Choroid plexus epithelial cell (primary cell): ENCODE data around the gene OR52E1.

Experiments
- DNase-seq: peaks from one replicate; pipeline ENCODE4 v3.0.0-alpha.2; 2010; ENCODE audit warnings: low read depth
- H3K4me3 ChIP-seq: 2 replicates; pipeline ENCODE4 v1.5.1; 2011; ENCODE audit warnings: low read depth, mild to moderate bottlenecking, control low read depth, low read length, moderate library complexity
- TF ChIP-seq, protein P1 (sequence below): conservative IDR thresholded peaks from 2 replicates; pipeline ENCODE4 v1.5.1; 2011; ENCODE audit warnings: low read depth, mild to moderate bottlenecking, control low read depth, inconsistent platforms, low read length, moderate library complexity

OR52E1 gene

DNA sequence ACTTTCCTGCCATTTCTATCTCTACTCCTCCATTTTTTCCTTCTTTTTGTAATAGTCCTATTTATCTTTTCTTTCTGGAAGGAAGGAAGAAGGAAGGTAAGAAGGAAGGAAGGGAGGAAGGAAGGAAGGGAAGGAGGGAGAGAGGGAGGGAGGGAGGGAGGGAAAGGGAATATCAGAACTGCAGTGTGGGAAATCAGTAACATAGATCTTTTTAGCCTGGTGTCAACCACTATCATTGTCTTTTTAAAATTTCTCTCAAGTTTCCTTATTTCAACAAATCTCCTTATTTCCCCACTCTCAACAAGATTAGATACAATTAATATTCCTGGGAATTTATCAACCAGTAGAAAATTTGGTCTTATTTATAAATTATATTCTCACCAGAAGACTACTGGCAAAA, 33.7 kb downstream of the OR52E1 start:
- DNase-seq, result no peak
- no peak overlapping the region for H3K4me3 ChIP-seq
- TF ChIP-seq, protein P1, sequence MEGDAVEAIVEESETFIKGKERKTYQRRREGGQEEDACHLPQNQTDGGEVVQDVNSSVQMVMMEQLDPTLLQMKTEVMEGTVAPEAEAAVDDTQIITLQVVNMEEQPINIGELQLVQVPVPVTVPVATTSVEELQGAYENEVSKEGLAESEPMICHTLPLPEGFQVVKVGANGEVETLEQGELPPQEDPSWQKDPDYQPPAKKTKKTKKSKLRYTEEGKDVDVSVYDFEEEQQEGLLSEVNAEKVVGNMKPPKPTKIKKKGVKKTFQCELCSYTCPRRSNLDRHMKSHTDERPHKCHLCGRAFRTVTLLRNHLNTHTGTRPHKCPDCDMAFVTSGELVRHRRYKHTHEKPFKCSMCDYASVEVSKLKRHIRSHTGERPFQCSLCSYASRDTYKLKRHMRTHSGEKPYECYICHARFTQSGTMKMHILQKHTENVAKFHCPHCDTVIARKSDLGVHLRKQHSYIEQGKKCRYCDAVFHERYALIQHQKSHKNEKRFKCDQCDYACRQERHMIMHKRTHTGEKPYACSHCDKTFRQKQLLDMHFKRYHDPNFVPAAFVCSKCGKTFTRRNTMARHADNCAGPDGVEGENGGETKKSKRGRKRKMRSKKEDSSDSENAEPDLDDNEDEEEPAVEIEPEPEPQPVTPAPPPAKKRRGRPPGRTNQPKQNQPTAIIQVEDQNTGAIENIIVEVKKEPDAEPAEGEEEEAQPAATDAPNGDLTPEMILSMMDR, result no peak

DNA sequence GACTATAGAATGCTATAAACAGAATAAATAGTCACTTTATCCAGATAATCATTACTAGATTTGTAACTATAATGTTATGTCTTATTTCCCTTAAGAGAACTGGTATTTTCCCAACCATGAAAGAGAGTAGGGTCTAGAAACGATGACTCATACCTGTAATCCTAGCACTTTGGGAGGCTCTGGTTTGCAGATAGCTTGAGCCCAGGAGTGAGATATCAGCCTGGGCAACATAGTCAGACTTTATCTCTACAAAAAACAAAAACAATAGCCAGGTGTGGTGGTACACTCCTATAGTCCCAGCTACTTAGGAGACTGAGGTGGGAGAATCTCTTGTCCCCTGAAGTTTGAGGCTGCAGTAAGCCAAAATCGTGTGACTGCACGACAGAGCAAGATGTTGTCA, 37.9 kb downstream of the OR52E1 start:
- no peak overlapping the region for H3K4me3 ChIP-seq
- TF ChIP-seq, protein P1, result no peak
- DNase-seq, result no peak

- TF ChIP-seq, protein P1, result no peak
- no peak overlapping the region for H3K4me3 ChIP-seq
- DNase-seq, result no peak
These were observed 46.0 kb downstream of the OR52E1 start for GRCh38 chr11:5115339-5115738.

- no peak overlapping the region for H3K4me3 ChIP-seq
- TF ChIP-seq, protein P1, result no peak
- no peak for DNase-seq
These were observed 48.2 kb downstream of the OR52E1 start for GRCh38 chr11:5117588-5117987.

GRCh38 chr11:5118893-5119292, 49.5 kb downstream of the OR52E1 start:
- DNase-seq, result no peak
- no peak overlapping the region for H3K4me3 ChIP-seq
- TF ChIP-seq, protein P1, result no peak
